ENCODE results near the gene SMIM22.

DNA sequence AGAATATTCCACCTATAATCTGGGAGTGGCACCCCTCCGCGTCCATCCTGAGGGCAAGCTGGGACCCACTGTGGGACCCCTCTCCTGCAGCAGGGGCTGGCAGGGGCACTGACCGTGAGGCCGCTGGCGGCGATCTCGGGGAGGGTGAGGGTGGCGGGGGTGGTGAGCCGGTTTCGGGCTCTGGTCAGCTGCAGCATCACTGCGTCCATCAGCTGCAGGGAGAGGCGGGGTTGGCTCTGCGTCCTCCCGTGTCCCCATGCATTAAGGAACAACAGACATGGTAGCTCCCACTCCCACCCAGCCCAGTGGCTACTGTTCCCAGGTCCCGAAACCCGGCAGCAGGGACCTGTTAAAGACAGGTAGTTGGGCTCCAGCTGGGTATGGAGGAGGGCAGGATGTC lies 3.3 kb downstream of the SMIM22 start:
- TF ChIP-seq POLR2AphosphoS5 (IDR thresholded peaks at IDR 0.05; ENCODE audit: insufficient read depth in 1 of 2, low read depth in 1 of 2) (no peak), CTCF (IDR thresholded peaks at IDR 0.05) (no peak)

Measured in vagina (tissue), 2 donors.